Nephron progenitor cell (in vitro differentiated cells): ENCODE results near the gene TRIM36.

Experiments used
- DNase-seq: peaks from one replicate; pipeline ENCODE4 v3.0.0; 2021
- H3K27ac Mint-ChIP-seq: 2 replicates; pipeline ENCODE4 v1.8.0; 2021; ENCODE audit warnings: mild to moderate bottlenecking, moderate library complexity, mixed read lengths
- H3K27me3 Mint-ChIP-seq: 2 replicates; pipeline ENCODE4 v1.8.0; 2021; ENCODE audit warnings: mild to moderate bottlenecking, low read depth, mixed read lengths; ENCODE audit not compliant: poor library complexity
- H3K36me3 Mint-ChIP-seq: 2 replicates; pipeline ENCODE4 v1.8.0; 2021; ENCODE audit warnings: low read depth, mixed read lengths
- H3K4me1 Mint-ChIP-seq: 2 replicates; pipeline ENCODE4 v1.8.0; 2021; ENCODE audit warnings: mixed read lengths
- H3K4me3 Mint-ChIP-seq: 2 replicates; pipeline ENCODE4 v1.8.0; 2021; ENCODE audit warnings: mild to moderate bottlenecking, moderate library complexity, mixed read lengths
- H3K9me3 Mint-ChIP-seq: 2 replicates; pipeline ENCODE4 v1.8.0; 2021; ENCODE audit warnings: mild to moderate bottlenecking, moderate library complexity, mixed read lengths
- TF ChIP-seq, protein P1 (sequence below): fragments of 200-600 bp; sonication (generic); IDR thresholded peaks from 2 replicates; pipeline ENCODE4 v1.5.0; 2021; ENCODE audit warnings: antibody characterized with exemption

Gene TRIM36

DNA sequence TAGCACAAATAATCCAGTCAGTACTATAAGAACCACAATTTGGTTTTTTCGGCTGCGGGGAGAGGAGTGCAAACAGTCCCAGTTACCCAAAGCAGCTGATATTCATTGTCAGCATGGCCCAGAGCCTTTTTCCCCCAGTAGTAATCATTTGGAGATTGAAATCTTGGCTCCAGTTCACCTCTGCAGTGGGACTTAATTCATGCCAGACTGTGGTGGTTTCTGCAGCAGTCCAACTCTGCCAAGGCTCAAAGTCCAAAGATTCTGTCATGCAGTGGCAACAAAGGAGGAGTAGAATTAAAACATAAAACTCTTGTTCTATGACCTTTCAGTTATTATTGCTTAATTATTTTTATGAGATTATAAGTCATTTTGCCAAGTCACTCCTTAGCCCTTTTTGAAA, 25.0 kb upstream of the TRIM36 start:
- peaks cover 7% of the 10 kb centered on the region for H3K27me3 Mint-ChIP-seq
- H3K27ac Mint-ChIP-seq, result no peak overlapping the region
- no peak for DNase-seq
- no peaks in the 10 kb centered on the region for H3K4me1 Mint-ChIP-seq
- no peaks in the 10 kb centered on the region for H3K36me3 Mint-ChIP-seq
- TF ChIP-seq, protein P1, sequence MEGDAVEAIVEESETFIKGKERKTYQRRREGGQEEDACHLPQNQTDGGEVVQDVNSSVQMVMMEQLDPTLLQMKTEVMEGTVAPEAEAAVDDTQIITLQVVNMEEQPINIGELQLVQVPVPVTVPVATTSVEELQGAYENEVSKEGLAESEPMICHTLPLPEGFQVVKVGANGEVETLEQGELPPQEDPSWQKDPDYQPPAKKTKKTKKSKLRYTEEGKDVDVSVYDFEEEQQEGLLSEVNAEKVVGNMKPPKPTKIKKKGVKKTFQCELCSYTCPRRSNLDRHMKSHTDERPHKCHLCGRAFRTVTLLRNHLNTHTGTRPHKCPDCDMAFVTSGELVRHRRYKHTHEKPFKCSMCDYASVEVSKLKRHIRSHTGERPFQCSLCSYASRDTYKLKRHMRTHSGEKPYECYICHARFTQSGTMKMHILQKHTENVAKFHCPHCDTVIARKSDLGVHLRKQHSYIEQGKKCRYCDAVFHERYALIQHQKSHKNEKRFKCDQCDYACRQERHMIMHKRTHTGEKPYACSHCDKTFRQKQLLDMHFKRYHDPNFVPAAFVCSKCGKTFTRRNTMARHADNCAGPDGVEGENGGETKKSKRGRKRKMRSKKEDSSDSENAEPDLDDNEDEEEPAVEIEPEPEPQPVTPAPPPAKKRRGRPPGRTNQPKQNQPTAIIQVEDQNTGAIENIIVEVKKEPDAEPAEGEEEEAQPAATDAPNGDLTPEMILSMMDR, result no peak
- H3K4me3 Mint-ChIP-seq, result no peak overlapping the region
- H3K9me3 Mint-ChIP-seq, result no peaks in the 10 kb centered on the region

GRCh38 chr5:115193295-115193694, 23.6 kb upstream of the TRIM36 start:
- Mint-ChIP-seq H3K36me3 (no peaks in the 10 kb centered on the region), H3K27me3 (peaks cover 15% of the 10 kb centered on the region), H3K4me1 (no peaks in the 10 kb centered on the region), H3K27ac (no peak overlapping the region), H3K9me3 (no peaks in the 10 kb centered on the region), H3K4me3 (no peak overlapping the region)
- no peak for DNase-seq
- TF ChIP-seq, protein P1, result no peak

GRCh38 chr5:115192098-115192497, 22.4 kb upstream of the TRIM36 start:
- Mint-ChIP-seq H3K27me3 (peaks cover 17% of the 10 kb centered on the region), H3K36me3 (no peaks in the 10 kb centered on the region), H3K27ac (no peak overlapping the region), H3K4me3 (no peak overlapping the region), H3K9me3 (no peaks in the 10 kb centered on the region), H3K4me1 (no peaks in the 10 kb centered on the region)
- TF ChIP-seq, protein P1, result no peak
- no peak for DNase-seq

GRCh38 chr5:115191474-115192031, 21.8 kb upstream of the TRIM36 start:
- no peaks in the 10 kb centered on the region for H3K36me3 Mint-ChIP-seq
- H3K27me3 Mint-ChIP-seq, result peaks cover 17% of the 10 kb centered on the region
- no peaks in the 10 kb centered on the region for H3K4me1 Mint-ChIP-seq
- H3K4me3 Mint-ChIP-seq, result no peak overlapping the region
- DNase-seq, result no peak
- TF ChIP-seq, protein P1, result no peak
- H3K9me3 Mint-ChIP-seq, result no peaks in the 10 kb centered on the region
- H3K27ac Mint-ChIP-seq, result no peak overlapping the region

GRCh38 chr5:115190388-115190787, 20.7 kb upstream of the TRIM36 start:
- H3K27ac Mint-ChIP-seq, result no peak overlapping the region
- H3K27me3 Mint-ChIP-seq, result peaks cover 23% of the 10 kb centered on the region
- no peaks in the 10 kb centered on the region for H3K4me1 Mint-ChIP-seq
- no peaks in the 10 kb centered on the region for H3K9me3 Mint-ChIP-seq
- no peaks in the 10 kb centered on the region for H3K36me3 Mint-ChIP-seq
- TF ChIP-seq, protein P1, result no peak
- no peak overlapping the region for H3K4me3 Mint-ChIP-seq
- DNase-seq, result no peak

- no peak overlapping the region for H3K27ac Mint-ChIP-seq
- peaks cover 23% of the 10 kb centered on the region for H3K27me3 Mint-ChIP-seq
- DNase-seq, result no peak
- no peaks in the 10 kb centered on the region for H3K4me1 Mint-ChIP-seq
- no peak overlapping the region for H3K4me3 Mint-ChIP-seq
- TF ChIP-seq, protein P1, result no peak
- no peaks in the 10 kb centered on the region for H3K36me3 Mint-ChIP-seq
- H3K9me3 Mint-ChIP-seq, result no peaks in the 10 kb centered on the region
Measured at GRCh38 chr5:115189866-115190265, 20.2 kb upstream of the TRIM36 start.
